ENCODE data around the gene VWF. TPM values are rescaled to one million over a fixed set of nuclear protein-coding genes. Genes with fewer than 3 reads are reported as not detected.

The VWF gene
- total and polyA plus RNA-seq, 10 of the 15 experiments (the other 5 are each of a cell fraction or from before 2014, with no cell fraction given): 0.08 to 0.23 TPM; not detected in 8

GRCh38 chr12:5923043-5923605, 201.3 kb downstream of the VWF start:
- no TSS peak for BruUV-seq (replicated peaks)
- H3K9me3 ChIP-seq (replicated peaks; ENCODE audit: control insufficient read depth, insufficient read depth, low read length): no peaks in the 10 kb centered on the region
- ATAC-seq: no peak
- POLR2A ChIA-PET: no interaction called here
- H3K27ac ChIP-seq (ENCODE audit: control insufficient read depth, insufficient read depth): no peak overlapping the region
- H3K9ac ChIP-seq (ENCODE audit: control insufficient read depth, insufficient read depth, low read length): no peak overlapping the region
- SMC1A ChIA-PET (ENCODE audit: uncharacterized antibody, unreplicated experiment): no interaction called here
- no peak overlapping the region for H3K4me3 ChIP-seq
- intact Hi-C loops (cut with micrococcal nuclease; ENCODE audit: unreplicated experiment) (no loop called here), in situ Hi-C loops (cut with MboI) (no loop called here)
- no peaks in the 10 kb centered on the region for H3K79me2 ChIP-seq (ENCODE audit: control insufficient read depth, insufficient read depth, low read length)
- CTCF ChIA-PET: no interaction called here
- H3K4me2 ChIP-seq (ENCODE audit: control insufficient read depth, insufficient read depth): no peak overlapping the region
- H2AFZ ChIP-seq (ENCODE audit: control insufficient read depth, low read depth, low read length): no peak overlapping the region
- 53% methylated on average over 11 of the region's 14 CpGs for WGBS (ENCODE audit: insufficient coverage, insufficient replicate concordance, low lambda C conversion rate, missing lambda C conversion rate)
- no peaks in the 10 kb centered on the region for H3K4me1 ChIP-seq (ENCODE audit: control insufficient read depth, insufficient read depth, low read length)
- no peaks in the 10 kb centered on the region for H4K20me1 ChIP-seq (ENCODE audit: control insufficient read depth, insufficient read depth)
- RAD21 ChIA-PET (ENCODE audit: unreplicated experiment): no interaction called here
- no peak for FAIRE-seq
- H3K27me3 ChIP-seq (replicated peaks in 1 of 2; ENCODE audit: control insufficient read depth in 2 of 2, insufficient read depth in 2 of 2, low read length in 1 of 2): peaks cover 0 to 6% of the 10 kb centered on the region in 2 experiments; a peak in 2 of 4 replicates
- no peak for DNase-seq (ENCODE audit: low read depth, low spot score)
- H3K36me3 ChIP-seq (ENCODE audit: control insufficient read depth in 2 of 2, insufficient read depth in 2 of 2, low read length in 1 of 2): no peaks in the 10 kb centered on the region
- TF ChIP-seq BCL3 (IDR thresholded peaks at IDR 0.05; ENCODE audit: borderline replicate concordance, insufficient read depth, low read depth, low read length, poor library complexity, severe bottlenecking) (peak; percentile 63), ZBTB11 (CRISPR knock-in tag; IDR thresholded peaks at IDR 0.05) (no peak)
